Mucosa of descending colon (tissue), 3 donors: Measurements from ENCODE around the gene TUBB2B. TPM values are rescaled to one million over a fixed set of nuclear protein-coding genes. Genes with fewer than 3 reads are reported as not detected.

Experiments used
- ATAC-seq: fragments of 200-7000 bp; cut with Tn5 transposase; one replicate; pipeline ENCODE4 v1.9.1; 2020; ENCODE audit warnings: mild to moderate bottlenecking, moderate library complexity
- DNase-seq, 3 donors: peaks; one replicate each; pipeline ENCODE4 v3.0.0-alpha.2; 2020
- H3K36me3 ChIP-seq: fragments of 200-600 bp; one replicate; pipeline ENCODE4 v1.8.0; 2021; ENCODE audit warnings: low read depth, mild to moderate bottlenecking
- H3K4me1 ChIP-seq: fragments of 200-600 bp; one replicate; pipeline ENCODE4 v1.8.0; 2021; ENCODE audit warnings: low read depth, mild to moderate bottlenecking
- H3K4me3 ChIP-seq: fragments of 200-600 bp; one replicate; pipeline ENCODE4 v1.8.0; 2021; ENCODE audit warnings: mild to moderate bottlenecking
- H3K9me3 ChIP-seq: fragments of 200-600 bp; one replicate; pipeline ENCODE4 v1.8.0; 2021; ENCODE audit warnings: mild to moderate bottlenecking
- CTCF ChIP-seq: fragments of 200-600 bp; IDR thresholded peaks from one replicate; pipeline ENCODE4 v1.8.0; 2022; ENCODE audit warnings: antibody characterized with exemption, mild to moderate bottlenecking
- intact Hi-C, 2 donors: fragments of 100-400 bp; cut with DNase I in 1 of 2; cut with micrococcal nuclease in 1 of 2; formaldehyde crosslinking; loops; one replicate each; pipeline versions ENCODE4 v1.11.0 to v1.11.1; 2022; cut with DNase I, micrococcal nuclease
- total RNA-seq, 3 donors: library from RNA; stranded (reverse); fragmentation: NEBNext Ultra II Directional in 2 of 3; extraction: Animal tissue kit (Norgen Biotek cat#: 25700) in 2 of 3; gene quantifications; one replicate each; pipeline versions ENCODE4 v1.2.1 to v1.2.4, GENCODE V29; 2021 to 2023
- donor health status: DM: no; HTN: no; CAD: no; lungs with moderate emphysema.
- donor health status: DM: no; HTN: no; CAD: no.
- donor health status: DM: no; HTN: yes; CAD: no.

TUBB2B gene
- total RNA-seq, 3 donors from 2014 or later: 0.87 to 18.5 (median 3.6) TPM

- Histone ChIP-seq H3K4me3 (no peak overlapping the region), H3K4me1 (peaks cover 9% of the 10 kb centered on the region), H3K9me3 (no peaks in the 10 kb centered on the region), H3K36me3 (peaks cover 4% of the 10 kb centered on the region)
- intact Hi-C loops: no loop called here
- ATAC-seq (no peak), DNase-seq (peak in 1 of 3 donors; percentile 7)
- TF ChIP-seq CTCF: no peak
These were observed 34.0 kb upstream of the TUBB2B start for GRCh38 chr6:3261518-3261820.

GRCh38 chr6:3260772-3261517, 33.5 kb upstream of the TUBB2B start:
- H3K36me3 ChIP-seq: peaks cover 4% of the 10 kb centered on the region
- DNase-seq (no peak), ATAC-seq (no peak)
- intact Hi-C loops: no loop called here
- peaks cover 9% of the 10 kb centered on the region for H3K4me1 ChIP-seq
- TF ChIP-seq CTCF: no peak
- no peak overlapping the region for H3K4me3 ChIP-seq
- no peaks in the 10 kb centered on the region for H3K9me3 ChIP-seq

GRCh38 chr6:3260296-3260695, 32.8 kb upstream of the TUBB2B start:
- ATAC-seq: no peak
- no peaks in the 10 kb centered on the region for H3K9me3 ChIP-seq
- H3K4me1 ChIP-seq: peaks cover 9% of the 10 kb centered on the region
- peaks cover 4% of the 10 kb centered on the region for H3K36me3 ChIP-seq
- no peak overlapping the region for H3K4me3 ChIP-seq
- TF ChIP-seq CTCF: no peak
- no peak for DNase-seq
- intact Hi-C loops: no loop called here

GRCh38 chr6:3259491-3259958, 32.1 kb upstream of the TUBB2B start:
- H3K4me3 ChIP-seq: peak overlapping the region; percentile 82
- peaks cover 9% of the 10 kb centered on the region for H3K4me1 ChIP-seq
- H3K9me3 ChIP-seq: no peaks in the 10 kb centered on the region
- no peak for TF ChIP-seq CTCF
- H3K36me3 ChIP-seq: peaks cover 4% of the 10 kb centered on the region
- intact Hi-C loops: loop anchor here in 1 of 2 donors (10.0 kb wide), 1 partner anchor 135 kb away; no protein-coding TSS in a partner anchor
- ATAC-seq (peak; percentile 45), DNase-seq (peak; percentile 56 to 67 (median 63))

GRCh38 chr6:3258720-3259490, 31.5 kb upstream of the TUBB2B start, which contains the start of gene PSMG4:
TSS of gene PSMG4 (plus strand) at chr6:3258947. CDS start at chr6:3259023, 76 bp downstream.
- H3K9me3 ChIP-seq: no peaks in the 10 kb centered on the region
- intact Hi-C loops: loop anchor here in 1 of 2 donors (10.0 kb wide), 1 partner anchor 134 kb away; no protein-coding TSS in a partner anchor
- DNase-seq (peak; percentile 96 to 99 (median 97)), ATAC-seq (peak; percentile 98)
- peaks cover 4% of the 10 kb centered on the region for H3K36me3 ChIP-seq
- H3K4me3 ChIP-seq: peak within 1 kb of the TSS; percentile 82
- TF ChIP-seq CTCF: no peak
- peaks cover 9% of the 10 kb centered on the region for H3K4me1 ChIP-seq
